ENCODE results near the gene TRAPPC2L. TPM values are rescaled to one million over a fixed set of nuclear protein-coding genes. Genes with fewer than 3 reads are reported as not detected.

The TRAPPC2L gene
- total and polyA plus RNA-seq, 7 donors = 30.7 to 56.5 (median 42.1) TPM

GRCh38 chr16:88877564-88878289, 20.8 kb downstream of the TRAPPC2L start:
- peaks cover 0 to 9% (median 0%) of the 10 kb centered on the region in 4 donors for H3K4me1 ChIP-seq
- no peak for DNase-seq
- 73 to 89% methylated on average over 20 of the region's 20 CpGs for WGBS, 2 donors
- intact Hi-C loops (cut with DNase I) = no loop called here
- peaks cover 4 to 33% (median 25%) of the 10 kb centered on the region in 3 donors for H3K27me3 ChIP-seq
- no peaks in the 10 kb centered on the region for H3K36me3 ChIP-seq
- H3K9me3 ChIP-seq = no peaks in the 10 kb centered on the region
- H3K27ac ChIP-seq = no peak overlapping the region
- TF ChIP-seq POLR2AphosphoS5 (IDR thresholded peaks at IDR 0.05) (no peak), CTCF (IDR thresholded peaks at IDR 0.05) (no peak), POLR2A (IDR thresholded peaks at IDR 0.05) (no peak)
- no peak overlapping the region for H3K4me3 ChIP-seq

GRCh38 chr16:88878356-88878755, 21.4 kb downstream of the TRAPPC2L start:
- no peak for DNase-seq
- no peak for TF ChIP-seq POLR2AphosphoS5 (IDR thresholded peaks at IDR 0.05)
- no peak for TF ChIP-seq EP300 (IDR thresholded peaks at IDR 0.05)
- TF ChIP-seq CTCF (IDR thresholded peaks at IDR 0.05) = no peak
- no peak for TF ChIP-seq POLR2A (IDR thresholded peaks at IDR 0.05)
- H3K27ac ChIP-seq = no peak overlapping the region
- intact Hi-C loops (cut with DNase I) = no loop called here
- H3K36me3 ChIP-seq = no peaks in the 10 kb centered on the region
- 92 to 94% methylated on average over 20 of the region's 20 CpGs for WGBS, 2 donors
- no peak overlapping the region for H3K4me3 ChIP-seq
- H3K4me1 ChIP-seq = peaks cover 0 to 9% (median 0%) of the 10 kb centered on the region in 4 donors
- peaks cover 4 to 34% (median 25%) of the 10 kb centered on the region in 3 donors for H3K27me3 ChIP-seq
- no peaks in the 10 kb centered on the region for H3K9me3 ChIP-seq

- peaks cover 0 to 9% (median 0%) of the 10 kb centered on the region in 4 donors for H3K4me1 ChIP-seq
- WGBS, 2 donors = 84 to 91% methylated on average over 45 of the region's 45 CpGs
- no peak for DNase-seq
- peaks cover 4 to 40% (median 25%) of the 10 kb centered on the region in 3 donors for H3K27me3 ChIP-seq
- no peak overlapping the region for H3K27ac ChIP-seq
- intact Hi-C loops (cut with DNase I) = no loop called here
- H3K4me3 ChIP-seq = no peak overlapping the region
- no peaks in the 10 kb centered on the region for H3K36me3 ChIP-seq
- TF ChIP-seq EP300 (IDR thresholded peaks at IDR 0.05) (no peak), POLR2A (IDR thresholded peaks at IDR 0.05) (no peak), CTCF (IDR thresholded peaks at IDR 0.05) (no peak), POLR2AphosphoS5 (IDR thresholded peaks at IDR 0.05) (no peak)
- H3K9me3 ChIP-seq = no peaks in the 10 kb centered on the region
Measured at GRCh38 chr16:88878967-88879787, 22.2 kb downstream of the TRAPPC2L start.

GRCh38 chr16:88879788-88880055, 22.8 kb downstream of the TRAPPC2L start:
- H3K27me3 ChIP-seq = peaks cover 4 to 40% (median 25%) of the 10 kb centered on the region in 3 donors
- TF ChIP-seq CTCF (IDR thresholded peaks at IDR 0.05) (no peak), POLR2AphosphoS5 (IDR thresholded peaks at IDR 0.05) (no peak), POLR2A (IDR thresholded peaks at IDR 0.05) (no peak), EP300 (IDR thresholded peaks at IDR 0.05) (no peak)
- intact Hi-C loops (cut with DNase I) = no loop called here
- H3K4me1 ChIP-seq = peaks cover 0 to 9% (median 0%) of the 10 kb centered on the region in 4 donors
- no peaks in the 10 kb centered on the region for H3K9me3 ChIP-seq
- no peaks in the 10 kb centered on the region for H3K36me3 ChIP-seq
- no peak for DNase-seq
- no peak overlapping the region for H3K4me3 ChIP-seq
- WGBS, 2 donors = 53 to 79% methylated on average over 11 of the region's 11 CpGs
- no peak overlapping the region for H3K27ac ChIP-seq
